Urinary bladder (tissue), 4 donors: ENCODE data around the gene LRRTM4. TPM values are rescaled to one million over a fixed set of nuclear protein-coding genes. Genes with fewer than 3 reads are reported as not detected.

Experiments used
- DNase-seq: peaks from one replicate; pipeline ENCODE4 v3.0.0-alpha.2; 2015; ENCODE audit errors: extremely low spot score
- H3K27ac ChIP-seq: one replicate; pipeline ENCODE4 v1.5.1; 2013; ENCODE audit warnings: low read depth, mild to moderate bottlenecking, moderate library complexity
- H3K36me3 ChIP-seq: one replicate; pipeline ENCODE4 v1.6.1; 2013; ENCODE audit warnings: mild to moderate bottlenecking, moderate library complexity; ENCODE audit not compliant: insufficient read depth
- H3K4me1 ChIP-seq: one replicate; pipeline ENCODE4 v1.6.1; 2013; ENCODE audit warnings: mild to moderate bottlenecking, moderate library complexity; ENCODE audit not compliant: insufficient read depth
- H3K4me3 ChIP-seq: one replicate; pipeline ENCODE4 v1.5.1; 2013; ENCODE audit warnings: low read depth, low read length
- WGBS: extraction: QIAGEN DNeasy Blood & Tissue Kit; methylation state at CpG from one replicate; pipeline ENCODE4 v1.1.7; 2013; 5-methylcytosine and 5-hydroxymethylcytosine counted together
- polyA plus RNA-seq: library from polyadenylated mRNA; stranded (reverse); fragments of 200-250 nt; gene quantifications from one replicate; pipeline ENCODE4 v1.2.3, GENCODE V29; 2013
- total RNA-seq: library from RNA; depleted of rRNA; stranded (reverse); fragments of >200 nt; gene quantifications from one replicate; pipeline ENCODE4 v1.2.3, GENCODE V29; 2014
- donor health status: healthy with polysubstance abuse.
- donor health status: healthy.

LRRTM4 gene
- total RNA-seq (13.9 TPM), polyA plus RNA-seq (0.34 TPM)

DNA sequence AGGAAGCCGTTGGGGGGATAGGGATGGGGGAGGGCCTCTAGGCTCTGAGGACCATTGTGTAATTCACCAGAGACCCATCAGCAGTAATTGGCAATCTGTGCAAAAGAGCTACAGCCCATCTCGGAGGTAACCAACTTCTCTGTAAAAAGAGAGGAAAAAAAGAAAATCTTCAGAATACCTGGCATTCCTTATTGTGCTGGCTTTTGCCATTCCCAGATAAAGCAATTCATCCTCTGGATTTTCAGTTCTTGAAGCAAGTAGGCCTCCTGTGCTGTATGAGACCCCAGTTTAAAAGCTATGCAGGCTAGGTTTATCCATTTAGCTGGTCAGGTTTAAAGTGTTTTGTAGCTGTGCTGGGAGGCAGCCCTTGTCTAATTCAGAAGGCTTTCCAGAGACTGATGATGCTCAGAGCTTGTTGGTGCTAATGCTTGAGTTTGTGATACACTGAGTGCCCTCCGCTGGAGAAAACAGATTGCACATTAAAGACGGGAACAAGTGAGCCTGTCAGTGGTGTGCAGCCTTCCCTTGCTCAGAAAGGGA, at the start of gene LRRTM4:
Gene LRRTM4 (minus strand): TSS at position 446 of the 540 bp plus-strand sequence.
- no peaks in the 10 kb centered on the region for H3K4me1 ChIP-seq
- H3K4me3 ChIP-seq: peak within 1 kb of the TSS; percentile 22

DNA sequence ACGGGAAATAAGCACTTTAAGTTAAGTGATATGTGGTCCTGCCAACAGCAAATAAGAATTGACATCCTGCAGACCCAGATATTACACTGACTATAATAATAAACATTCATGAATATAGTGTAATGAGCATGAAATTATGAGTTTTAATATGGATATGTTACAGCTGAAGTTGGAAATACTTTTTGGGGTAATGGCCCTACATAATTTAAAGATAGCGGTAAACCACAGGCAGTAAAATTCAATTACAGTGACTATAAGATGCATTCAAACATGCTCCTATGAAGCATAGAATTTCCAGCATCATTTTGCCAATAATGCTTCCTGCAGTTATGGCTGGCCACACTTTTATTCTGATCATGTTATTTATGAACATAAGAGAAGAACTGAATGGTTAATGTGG, 49.4 kb upstream of the LRRTM4 start:
- H3K36me3 ChIP-seq: no peaks in the 10 kb centered on the region
- H3K4me1 ChIP-seq: no peaks in the 10 kb centered on the region
- WGBS: 87% methylated on average over 2 of the region's 2 CpGs
- H3K4me3 ChIP-seq: no peak overlapping the region
- H3K27ac ChIP-seq: no peak overlapping the region
- no peak for DNase-seq

More for the DNA sequence above, at the start of gene LRRTM4:
- DNase-seq: peak; percentile 51
- 17% methylated on average over 4 of the region's 4 CpGs for WGBS
- Histone ChIP-seq H3K36me3 (no peaks in the 10 kb centered on the region), H3K27ac (peak within 1 kb of the TSS; percentile 50)

DNA sequence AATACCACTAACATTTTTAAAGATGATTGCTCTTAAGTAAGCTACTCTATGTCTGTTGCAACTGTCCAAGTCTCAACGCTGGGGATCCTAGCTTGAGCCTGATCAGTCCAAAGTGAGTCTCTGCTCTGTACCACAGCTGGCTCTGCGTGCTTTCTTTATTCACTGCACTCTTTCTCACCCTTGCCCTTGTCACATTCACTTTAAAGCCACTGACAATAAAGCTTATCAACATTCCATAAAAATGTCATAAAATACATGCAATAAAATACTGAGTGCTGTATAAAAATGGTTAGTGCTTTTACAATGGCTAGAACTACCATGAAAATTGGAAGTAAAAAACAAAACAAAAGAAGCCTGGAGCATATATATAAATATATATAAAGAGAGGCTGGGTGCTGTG, 45.5 kb upstream of the LRRTM4 start:
- Histone ChIP-seq H3K4me1 (no peaks in the 10 kb centered on the region), H3K27ac (no peak overlapping the region), H3K4me3 (no peak overlapping the region), H3K36me3 (no peaks in the 10 kb centered on the region)
- peak; percentile 59 for DNase-seq
- WGBS: 13% methylated on average over 2 of the region's 2 CpGs

DNA sequence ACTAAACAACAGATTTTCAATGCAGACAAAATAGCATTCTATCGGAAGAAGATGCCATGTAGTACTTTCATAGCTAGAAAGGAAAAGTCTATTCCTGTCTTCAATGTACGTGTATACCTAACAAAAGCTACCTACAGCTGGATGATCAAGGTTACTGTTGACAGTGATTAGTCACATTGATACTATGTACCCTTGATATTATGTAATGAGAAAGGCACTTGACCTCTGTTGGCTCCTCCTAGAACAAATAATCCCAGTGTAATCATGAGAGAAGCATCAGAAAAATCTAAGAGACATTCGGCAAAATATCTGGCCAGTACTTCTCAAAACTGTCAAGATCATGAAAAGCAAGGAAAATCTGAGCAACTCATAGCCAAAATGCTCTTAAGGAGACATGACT, 44.4 kb upstream of the LRRTM4 start:
- H3K4me1 ChIP-seq: no peaks in the 10 kb centered on the region
- DNase-seq: no peak
- no peaks in the 10 kb centered on the region for H3K36me3 ChIP-seq
- WGBS: 65% methylated on average over 3 of the region's 3 CpGs
- no peak overlapping the region for H3K27ac ChIP-seq
- no peak overlapping the region for H3K4me3 ChIP-seq

DNA sequence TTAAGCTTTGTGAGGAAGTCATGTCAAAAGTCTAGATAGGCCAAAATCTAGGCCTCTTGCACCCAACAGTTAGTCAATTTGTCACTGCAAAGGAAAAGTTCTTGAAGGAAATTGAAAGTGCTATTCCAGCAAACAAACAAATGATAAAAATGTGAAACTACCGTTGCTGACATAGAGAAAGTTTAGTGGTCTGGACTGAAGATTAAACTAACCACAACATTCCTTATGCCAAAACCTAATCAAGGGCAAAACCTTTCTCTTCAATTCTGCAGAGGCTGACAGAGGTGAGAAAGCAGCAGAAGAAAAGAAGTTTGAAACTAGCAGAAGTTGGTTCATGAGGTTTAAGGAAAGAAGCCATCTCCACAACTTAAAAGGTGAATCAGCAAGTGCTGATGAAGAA, 44.0 kb upstream of the LRRTM4 start:
- no peaks in the 10 kb centered on the region for H3K4me1 ChIP-seq
- no peak for DNase-seq
- 35% methylated on average over 1 of the region's 1 CpG for WGBS
- no peak overlapping the region for H3K27ac ChIP-seq
- H3K4me3 ChIP-seq: no peak overlapping the region
- no peaks in the 10 kb centered on the region for H3K36me3 ChIP-seq

DNA sequence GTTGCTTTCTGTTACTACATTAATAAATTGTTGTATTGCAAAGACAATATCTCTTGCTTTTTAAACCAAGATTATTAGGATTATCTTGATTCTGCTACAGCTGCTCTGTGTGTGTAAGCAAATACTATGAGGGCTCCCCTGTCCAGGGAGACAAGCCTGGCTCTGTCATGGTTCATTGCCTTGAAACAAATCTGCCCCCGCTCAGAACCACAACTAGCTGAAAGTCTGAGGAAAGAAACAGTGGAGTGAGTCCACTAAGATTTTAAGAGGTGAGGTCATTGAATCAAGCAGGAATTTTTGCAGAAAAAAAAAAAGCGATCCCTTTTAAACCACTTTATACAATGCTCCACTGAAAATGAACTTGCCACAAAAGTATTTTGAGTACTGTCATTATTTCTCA, 30.8 kb upstream of the LRRTM4 start:
- H3K4me3 ChIP-seq: no peak overlapping the region
- DNase-seq: no peak
- no peaks in the 10 kb centered on the region for H3K4me1 ChIP-seq
- H3K27ac ChIP-seq: no peak overlapping the region
- H3K36me3 ChIP-seq: no peaks in the 10 kb centered on the region
- WGBS: 39% methylated on average over 2 of the region's 2 CpGs

DNA sequence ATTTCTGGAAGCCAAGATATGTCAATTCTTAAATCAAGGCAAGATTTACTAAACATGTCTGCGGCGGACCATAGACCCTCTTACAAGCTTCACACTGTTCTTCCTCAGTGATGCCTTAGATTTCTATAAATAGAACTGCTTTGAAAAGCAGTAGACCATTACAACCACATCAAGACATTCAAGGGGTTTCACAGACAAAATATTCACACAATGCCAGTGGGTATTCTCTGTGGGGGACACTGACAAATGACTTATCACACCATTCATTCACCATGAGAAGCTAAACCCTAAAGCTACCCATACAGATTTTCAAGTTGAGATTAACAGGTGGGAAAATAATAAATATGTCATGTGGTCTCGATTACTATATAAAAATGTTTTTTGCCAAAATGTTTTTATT, 15.9 kb upstream of the LRRTM4 start:
- no peak for DNase-seq
- no peaks in the 10 kb centered on the region for H3K36me3 ChIP-seq
- H3K27ac ChIP-seq: no peak overlapping the region
- H3K4me3 ChIP-seq: no peak overlapping the region
- no peaks in the 10 kb centered on the region for H3K4me1 ChIP-seq
- WGBS: 90% methylated on average over 3 of the region's 3 CpGs

DNA sequence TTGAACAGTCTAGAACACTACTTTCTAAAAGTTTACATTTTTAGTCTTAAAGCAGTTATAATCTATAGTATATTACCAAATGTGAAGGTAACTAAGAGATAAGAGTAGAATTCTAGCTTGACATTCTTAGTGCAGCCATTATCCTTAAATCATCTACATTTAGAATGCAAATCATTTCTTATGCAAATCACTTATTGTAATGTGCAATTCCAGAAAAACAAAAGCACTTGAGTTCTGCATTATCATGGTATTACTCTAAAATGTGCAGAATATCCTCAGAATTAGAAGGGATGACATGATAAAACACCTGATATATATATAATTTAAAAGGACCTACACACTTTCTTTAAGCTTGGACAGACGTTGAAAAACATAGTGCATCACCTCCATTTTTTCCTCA, 712 bp upstream of the LRRTM4 start:
- Histone ChIP-seq H3K27ac (no peak overlapping the region), H3K4me3 (no peak overlapping the region), H3K36me3 (no peaks in the 10 kb centered on the region), H3K4me1 (no peaks in the 10 kb centered on the region)
- no peak for DNase-seq
- WGBS: 82% methylated on average over 1 of the region's 1 CpG

DNA sequence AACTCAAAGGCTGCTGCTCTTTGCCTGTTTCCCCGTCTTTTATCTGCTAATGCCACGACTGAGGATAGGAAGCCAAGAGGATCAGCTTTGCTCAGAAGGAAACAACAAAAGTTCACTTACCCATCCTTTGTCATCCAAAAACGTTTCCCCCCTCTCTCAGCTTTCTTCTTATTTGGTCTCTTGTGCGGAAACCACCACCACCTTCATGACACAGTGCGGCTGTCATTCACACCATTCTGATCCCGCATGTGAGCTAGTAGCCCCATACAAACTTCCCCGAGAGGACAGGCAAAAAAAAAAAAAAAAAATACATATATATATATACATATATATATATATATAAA, 656 bp downstream of the LRRTM4 start:
- Histone ChIP-seq H3K4me1 (no peaks in the 10 kb centered on the region), H3K36me3 (no peaks in the 10 kb centered on the region), H3K27ac (no peak overlapping the region), H3K4me3 (peak overlapping the region; percentile 22)
- no peak for DNase-seq
- 24% methylated on average over 7 of the region's 7 CpGs for WGBS

DNA sequence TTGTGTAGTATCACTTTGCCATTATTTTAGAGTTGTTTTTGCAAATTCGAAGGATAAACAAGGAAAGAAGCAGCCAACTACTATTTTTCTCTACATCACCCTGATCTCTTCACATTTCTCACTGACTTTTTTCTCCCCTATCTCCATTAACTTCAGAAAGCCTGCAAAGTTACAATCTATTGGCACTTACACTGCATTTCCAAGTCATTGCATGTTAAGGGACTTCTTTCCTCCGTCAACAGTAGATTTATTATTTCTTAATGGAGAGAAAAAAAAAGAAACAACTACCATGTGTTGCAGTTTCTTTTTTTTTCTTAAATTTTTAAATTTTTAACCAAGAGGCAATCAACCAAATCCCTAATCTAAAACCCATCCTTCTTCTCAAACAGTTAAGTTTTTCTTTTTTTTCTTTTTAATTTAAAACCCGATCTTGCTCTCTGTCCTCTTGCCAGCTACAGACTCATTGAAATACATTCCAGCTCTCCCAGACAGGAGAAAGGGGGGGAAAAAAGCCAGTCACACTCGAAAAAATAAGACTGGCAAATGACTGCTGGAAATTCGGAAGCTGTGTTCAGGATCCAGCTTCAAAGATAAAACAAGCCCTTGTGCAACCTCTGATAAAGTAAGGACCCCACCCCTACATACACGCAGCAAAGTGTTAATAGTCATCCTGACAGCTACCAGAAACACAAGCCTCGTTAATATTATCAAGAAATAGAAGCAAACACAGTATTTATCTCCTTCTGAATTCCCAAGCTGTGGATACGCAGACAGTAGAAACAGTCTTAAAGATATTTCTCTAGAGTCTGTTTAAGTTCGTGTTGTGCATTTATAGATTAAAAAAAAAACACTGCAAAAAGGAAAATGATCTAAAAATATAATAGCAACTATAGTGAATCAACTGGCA, 1.3 kb downstream of the LRRTM4 start:
- peak overlapping the region; percentile 50 for H3K27ac ChIP-seq
- peak overlapping the region; percentile 33 for H3K4me3 ChIP-seq
- WGBS: 9% methylated on average over 9 of the region's 9 CpGs
- no peaks in the 10 kb centered on the region for H3K36me3 ChIP-seq
- H3K4me1 ChIP-seq: no peaks in the 10 kb centered on the region
- no peak for DNase-seq

DNA sequence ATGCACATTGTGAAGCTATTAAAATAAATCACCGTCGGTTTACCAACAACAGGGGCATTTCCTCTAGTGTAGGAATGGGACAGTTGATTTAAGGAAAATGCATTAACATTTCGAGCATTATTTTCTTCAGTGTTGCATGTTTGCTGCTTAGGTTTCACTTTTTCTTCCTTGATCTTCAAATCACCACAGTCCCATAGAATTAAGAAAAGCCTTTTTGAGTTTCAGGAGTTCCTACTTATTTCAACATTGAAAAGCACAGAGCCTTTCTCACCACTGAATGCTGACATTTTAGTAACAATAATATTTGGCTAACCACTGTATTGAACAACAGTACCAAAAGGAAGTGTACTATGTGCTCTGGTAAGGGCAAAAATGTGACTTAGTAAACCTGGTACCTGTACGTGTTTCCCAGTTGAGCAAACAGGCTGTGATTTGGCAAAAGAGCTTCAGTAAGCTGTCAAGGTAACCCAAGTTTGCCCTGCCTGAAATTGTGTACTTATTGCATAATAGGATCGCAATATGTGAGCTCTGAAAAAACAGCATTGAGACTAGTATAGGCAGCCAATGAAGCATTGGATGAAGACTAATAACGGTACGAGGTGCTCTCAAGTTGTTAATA, 2.2 kb downstream of the LRRTM4 start:
- 71% methylated on average over 7 of the region's 7 CpGs for WGBS
- H3K27ac ChIP-seq: no peak overlapping the region
- no peak for DNase-seq
- H3K4me1 ChIP-seq: no peaks in the 10 kb centered on the region
- no peaks in the 10 kb centered on the region for H3K36me3 ChIP-seq
- H3K4me3 ChIP-seq: peak overlapping the region; percentile 29

DNA sequence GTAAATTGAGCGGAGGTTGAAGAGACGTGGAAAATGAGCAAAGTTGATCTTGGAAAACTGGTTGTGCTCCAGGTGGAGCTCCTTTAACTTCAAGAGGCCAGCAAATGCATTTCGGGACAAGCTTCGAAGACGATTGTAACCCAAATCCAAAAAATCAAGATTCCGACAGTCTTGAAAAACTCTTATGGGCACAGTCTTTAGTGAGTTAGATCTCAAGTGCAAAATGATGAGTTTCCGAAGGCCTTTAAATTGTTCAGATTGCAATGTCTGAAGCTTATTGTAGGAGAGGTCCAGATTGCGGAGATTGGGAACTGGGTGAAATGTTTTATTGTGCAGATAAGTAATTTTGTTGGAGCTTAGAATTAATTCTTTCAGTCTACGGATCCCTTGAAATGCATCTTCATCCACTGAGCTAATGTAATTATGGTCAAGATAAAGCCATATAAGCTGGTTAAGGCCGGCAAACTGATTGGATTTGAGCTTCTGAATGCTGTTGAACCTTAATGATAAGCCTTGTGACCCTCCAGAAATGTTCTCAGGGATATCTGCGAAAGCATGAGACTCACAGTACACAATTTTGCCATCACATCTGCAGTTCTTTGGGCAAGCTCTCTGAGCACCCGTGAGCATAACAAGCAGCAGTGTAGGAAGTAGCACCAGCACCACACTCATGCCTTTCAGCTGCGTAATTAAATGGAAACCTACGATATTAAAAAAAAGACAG, 2.9 kb downstream of the LRRTM4 start:
- H3K27ac ChIP-seq: no peak overlapping the region
- no peaks in the 10 kb centered on the region for H3K36me3 ChIP-seq
- WGBS: 89% methylated on average over 14 of the region's 14 CpGs
- peak overlapping the region; percentile 29 for H3K4me3 ChIP-seq
- H3K4me1 ChIP-seq: no peaks in the 10 kb centered on the region
- no peak for DNase-seq

DNA sequence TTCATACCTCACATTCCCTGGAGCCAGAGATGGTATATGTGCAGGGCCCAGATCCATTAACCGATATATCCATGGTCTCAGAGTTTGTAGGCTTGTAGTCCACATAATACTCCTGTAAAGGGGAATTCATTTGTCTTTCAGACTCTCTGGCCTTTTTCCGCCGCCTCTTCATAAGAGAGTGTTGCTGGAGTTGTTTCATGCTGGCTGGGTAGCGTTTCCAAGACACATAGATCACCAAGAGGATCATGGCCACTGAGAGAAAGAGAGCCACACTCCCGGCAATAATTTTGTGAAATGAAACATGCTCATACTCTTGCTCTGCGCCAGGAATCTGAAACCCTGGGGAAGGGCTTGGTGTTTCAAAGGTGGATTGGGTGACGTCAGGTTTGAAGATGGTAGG, 3.9 kb downstream of the LRRTM4 start:
- no peaks in the 10 kb centered on the region for H3K4me1 ChIP-seq
- DNase-seq: no peak
- WGBS: 93% methylated on average over 7 of the region's 7 CpGs
- H3K27ac ChIP-seq: no peak overlapping the region
- no peaks in the 10 kb centered on the region for H3K36me3 ChIP-seq
- H3K4me3 ChIP-seq: no peak overlapping the region
